ENCODE results near the gene PSTPIP2.

DNA sequence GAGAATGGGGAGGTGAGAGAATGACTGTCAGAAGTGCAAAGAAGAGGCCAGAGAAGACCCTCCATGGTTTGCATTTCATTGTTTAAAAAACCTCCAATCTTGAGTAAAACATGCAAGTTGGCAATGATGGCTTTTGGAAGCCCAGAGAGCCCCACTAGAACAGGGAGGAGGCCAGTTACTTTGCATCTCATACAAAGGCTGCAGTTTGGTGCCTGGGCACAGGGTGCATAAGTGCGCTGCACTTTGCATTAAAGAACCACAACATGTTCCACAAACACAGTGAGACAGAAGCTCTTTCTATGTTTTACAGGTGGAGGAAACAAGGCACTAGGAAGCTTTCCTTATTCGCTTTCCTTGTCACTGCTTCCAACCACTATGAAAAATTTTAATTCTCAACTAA is 25.4 kb downstream of the PSTPIP2 start:
- TF ChIP-seq POLR2AphosphoS5 (IDR thresholded peaks at IDR 0.05) (no peak), EP300 (conservative IDR thresholded peaks at IDR 0.05; ENCODE audit: poor library complexity, severe bottlenecking) (no peak), TAF1 (IDR thresholded peaks at IDR 0.05; ENCODE audit: low read depth) (no peak), EZH2 (IDR thresholded peaks at IDR 0.05; ENCODE audit: borderline replicate concordance, insufficient read depth, low read length, poor library complexity, severe bottlenecking) (no peak)
- TF ChIP-seq, protein P1, sequence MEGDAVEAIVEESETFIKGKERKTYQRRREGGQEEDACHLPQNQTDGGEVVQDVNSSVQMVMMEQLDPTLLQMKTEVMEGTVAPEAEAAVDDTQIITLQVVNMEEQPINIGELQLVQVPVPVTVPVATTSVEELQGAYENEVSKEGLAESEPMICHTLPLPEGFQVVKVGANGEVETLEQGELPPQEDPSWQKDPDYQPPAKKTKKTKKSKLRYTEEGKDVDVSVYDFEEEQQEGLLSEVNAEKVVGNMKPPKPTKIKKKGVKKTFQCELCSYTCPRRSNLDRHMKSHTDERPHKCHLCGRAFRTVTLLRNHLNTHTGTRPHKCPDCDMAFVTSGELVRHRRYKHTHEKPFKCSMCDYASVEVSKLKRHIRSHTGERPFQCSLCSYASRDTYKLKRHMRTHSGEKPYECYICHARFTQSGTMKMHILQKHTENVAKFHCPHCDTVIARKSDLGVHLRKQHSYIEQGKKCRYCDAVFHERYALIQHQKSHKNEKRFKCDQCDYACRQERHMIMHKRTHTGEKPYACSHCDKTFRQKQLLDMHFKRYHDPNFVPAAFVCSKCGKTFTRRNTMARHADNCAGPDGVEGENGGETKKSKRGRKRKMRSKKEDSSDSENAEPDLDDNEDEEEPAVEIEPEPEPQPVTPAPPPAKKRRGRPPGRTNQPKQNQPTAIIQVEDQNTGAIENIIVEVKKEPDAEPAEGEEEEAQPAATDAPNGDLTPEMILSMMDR (IDR thresholded peaks at IDR 0.05; ENCODE audit: poor library complexity, severe bottlenecking): no peak
- TF ChIP-seq, protein P2, sequence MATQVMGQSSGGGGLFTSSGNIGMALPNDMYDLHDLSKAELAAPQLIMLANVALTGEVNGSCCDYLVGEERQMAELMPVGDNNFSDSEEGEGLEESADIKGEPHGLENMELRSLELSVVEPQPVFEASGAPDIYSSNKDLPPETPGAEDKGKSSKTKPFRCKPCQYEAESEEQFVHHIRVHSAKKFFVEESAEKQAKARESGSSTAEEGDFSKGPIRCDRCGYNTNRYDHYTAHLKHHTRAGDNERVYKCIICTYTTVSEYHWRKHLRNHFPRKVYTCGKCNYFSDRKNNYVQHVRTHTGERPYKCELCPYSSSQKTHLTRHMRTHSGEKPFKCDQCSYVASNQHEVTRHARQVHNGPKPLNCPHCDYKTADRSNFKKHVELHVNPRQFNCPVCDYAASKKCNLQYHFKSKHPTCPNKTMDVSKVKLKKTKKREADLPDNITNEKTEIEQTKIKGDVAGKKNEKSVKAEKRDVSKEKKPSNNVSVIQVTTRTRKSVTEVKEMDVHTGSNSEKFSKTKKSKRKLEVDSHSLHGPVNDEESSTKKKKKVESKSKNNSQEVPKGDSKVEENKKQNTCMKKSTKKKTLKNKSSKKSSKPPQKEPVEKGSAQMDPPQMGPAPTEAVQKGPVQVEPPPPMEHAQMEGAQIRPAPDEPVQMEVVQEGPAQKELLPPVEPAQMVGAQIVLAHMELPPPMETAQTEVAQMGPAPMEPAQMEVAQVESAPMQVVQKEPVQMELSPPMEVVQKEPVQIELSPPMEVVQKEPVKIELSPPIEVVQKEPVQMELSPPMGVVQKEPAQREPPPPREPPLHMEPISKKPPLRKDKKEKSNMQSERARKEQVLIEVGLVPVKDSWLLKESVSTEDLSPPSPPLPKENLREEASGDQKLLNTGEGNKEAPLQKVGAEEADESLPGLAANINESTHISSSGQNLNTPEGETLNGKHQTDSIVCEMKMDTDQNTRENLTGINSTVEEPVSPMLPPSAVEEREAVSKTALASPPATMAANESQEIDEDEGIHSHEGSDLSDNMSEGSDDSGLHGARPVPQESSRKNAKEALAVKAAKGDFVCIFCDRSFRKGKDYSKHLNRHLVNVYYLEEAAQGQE (IDR thresholded peaks at IDR 0.05; ENCODE audit: borderline replicate concordance): no peak
